GM10266 (cell line): ENCODE data around the gene KCNC2.

ENCODE experiments used
- DNase-seq: peaks from one replicate; pipeline ENCODE4 v3.0.0; 2012; ENCODE audit errors: extremely low spot score
- CTCF ChIP-seq: IDR thresholded peaks from 2 replicates; pipeline ENCODE4 v1.5.1; 2012; ENCODE audit warnings: mild to moderate bottlenecking, low read depth; ENCODE audit not compliant: control insufficient read depth, insufficient read depth; ENCODE audit errors: missing control alignments

Gene KCNC2

DNA sequence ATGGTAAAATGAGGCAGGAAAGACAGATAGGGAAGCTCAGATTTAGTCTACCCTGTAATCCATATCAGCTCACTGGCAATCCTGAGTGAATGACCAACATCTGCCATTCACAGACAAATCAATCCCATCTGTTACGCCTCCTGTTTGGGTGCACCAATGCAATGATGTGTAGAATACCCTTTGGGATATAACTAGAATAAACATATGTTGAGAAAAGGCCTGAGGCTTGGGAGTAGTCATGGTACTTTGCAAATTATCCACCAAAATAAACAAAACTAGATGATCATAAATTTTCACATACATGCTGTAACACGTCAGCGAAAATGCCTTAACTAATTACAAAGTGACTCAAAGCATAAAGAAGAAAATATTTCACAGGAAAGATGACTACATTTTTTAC lies 78.8 kb downstream of the KCNC2 start:
- no peak for TF ChIP-seq CTCF
- DNase-seq = no peak

GRCh38 chr12:75129275-75129674 lies 80.4 kb downstream of the KCNC2 start:
- DNase-seq = no peak

DNA sequence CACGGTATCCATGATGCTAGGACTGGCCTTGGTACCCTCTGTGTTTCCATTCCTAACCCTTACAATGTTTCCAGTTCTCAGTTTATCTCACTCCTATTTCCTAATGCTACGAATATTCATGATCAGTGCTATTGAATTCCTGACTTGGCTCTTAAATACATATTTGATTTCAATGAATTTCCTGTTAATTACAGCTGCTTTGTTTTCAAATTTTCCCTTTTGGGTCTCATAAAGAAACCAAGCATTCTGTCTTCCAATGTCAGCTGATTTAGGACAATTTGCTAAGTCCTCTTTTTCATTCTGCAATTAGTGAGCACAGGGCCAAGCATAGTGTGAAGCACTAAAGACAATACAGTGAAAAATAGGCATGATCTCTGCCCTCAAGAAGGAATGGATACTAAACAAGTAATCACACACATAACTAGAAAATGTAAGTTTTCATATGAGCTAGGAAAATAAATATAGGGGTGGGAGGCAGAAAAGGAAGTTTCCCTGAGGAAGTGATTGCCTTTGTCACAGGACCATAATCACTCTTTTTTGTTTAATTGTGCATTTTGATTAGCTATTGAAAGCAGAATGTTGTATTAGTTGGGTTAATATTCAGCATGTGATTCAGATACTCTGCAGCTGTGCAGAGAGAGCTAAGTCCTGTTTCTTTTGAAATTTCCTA lies 88.5 kb downstream of the KCNC2 start:
- no peak for TF ChIP-seq CTCF
- DNase-seq = no peak

More at GRCh38 chr12:75129275-75129674, 80.4 kb downstream of the KCNC2 start:
- no peak for TF ChIP-seq CTCF

GRCh38 chr12:75120311-75120711 lies 89.3 kb downstream of the KCNC2 start:
- DNase-seq = no peak
- no peak for TF ChIP-seq CTCF

DNA sequence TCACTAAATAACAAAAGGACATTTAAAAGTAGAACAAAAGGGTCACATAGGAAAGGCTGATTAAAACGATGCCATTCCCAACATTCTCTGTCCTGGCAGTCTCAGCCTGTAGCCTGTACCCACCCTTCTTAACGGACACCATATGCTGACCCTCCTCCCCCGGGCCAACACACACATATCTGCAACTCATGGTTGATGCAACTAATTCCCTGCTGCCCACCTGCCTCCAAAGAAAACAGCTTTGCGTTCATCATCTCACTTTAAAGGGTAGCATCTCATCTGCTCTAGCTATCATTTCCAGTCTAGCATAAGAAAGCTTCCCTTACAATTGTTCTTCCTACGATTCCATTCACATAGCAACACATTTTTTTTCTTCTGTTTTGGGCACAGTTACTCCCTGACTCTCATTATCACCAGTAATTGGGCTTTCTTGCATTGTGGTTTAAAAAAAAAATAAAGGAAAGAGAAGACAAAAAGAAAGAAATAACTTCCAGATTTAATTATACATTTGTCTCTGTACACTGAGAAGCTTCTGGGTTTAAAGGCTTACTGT lies 92.9 kb downstream of the KCNC2 start:
- TF ChIP-seq CTCF = no peak
- no peak for DNase-seq

GRCh38 chr12:75115748-75116147 lies 93.9 kb downstream of the KCNC2 start:
- DNase-seq = no peak
- no peak for TF ChIP-seq CTCF

- no peak for DNase-seq
- no peak for TF ChIP-seq CTCF
These were observed 105.8 kb downstream of the KCNC2 start for GRCh38 chr12:75103822-75104221.
